Stimulated activated CD4-positive, alpha-beta T cell treated with anti-CD3 and anti-CD28 coated beads, Interleukin-4, amount 100 ng/mL, for 48 hours (primary cell): ENCODE results near the gene SETDB1.

Experiments used
- DNase-seq, 2 donors: peaks; one replicate each; pipeline ENCODE4 v3.0.0-alpha.2; 2020; ENCODE audit warnings: low read depth in 2 of 2

Gene SETDB1

DNA sequence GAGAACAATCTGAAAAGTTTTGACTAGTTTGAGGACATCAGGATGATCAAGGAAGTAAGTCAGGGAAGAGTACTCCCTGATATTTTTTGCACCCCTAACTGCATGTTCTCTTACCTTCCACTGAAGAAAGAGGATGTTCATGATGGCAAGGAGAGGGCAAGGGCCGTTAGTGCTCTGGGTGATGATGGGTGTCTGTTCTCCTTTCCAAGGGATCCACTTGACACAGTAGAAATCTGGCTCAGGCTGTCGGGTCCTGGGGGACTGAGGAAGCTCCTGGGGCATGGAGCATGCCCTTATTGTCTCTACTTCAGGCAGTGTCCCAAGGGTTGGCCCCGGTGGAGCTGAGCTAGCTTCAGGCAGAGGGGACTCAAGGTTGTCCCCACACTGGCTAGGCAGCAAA, 75.9 kb downstream of the SETDB1 start:
- no peak for DNase-seq

DNA sequence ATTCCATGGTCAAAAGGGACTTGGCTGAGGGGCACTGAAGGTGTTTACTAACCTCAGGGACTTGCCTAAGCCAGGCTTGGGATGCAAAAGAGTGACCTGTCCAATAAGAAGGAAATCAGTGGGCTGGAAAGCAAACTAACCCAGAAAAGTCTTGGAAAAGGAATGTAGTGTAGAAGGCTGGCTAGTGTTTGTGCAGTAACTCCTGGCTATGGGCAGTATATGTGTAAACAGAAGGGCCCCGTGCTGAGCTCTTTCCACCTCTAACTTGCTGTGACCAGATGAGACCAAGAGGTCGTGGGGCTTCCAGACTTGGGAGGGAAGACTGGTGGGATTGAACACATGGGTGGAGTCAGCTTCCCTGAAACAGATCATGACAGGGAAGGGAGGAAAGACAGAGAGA, 76.4 kb downstream of the SETDB1 start:
- no peak for DNase-seq

DNA sequence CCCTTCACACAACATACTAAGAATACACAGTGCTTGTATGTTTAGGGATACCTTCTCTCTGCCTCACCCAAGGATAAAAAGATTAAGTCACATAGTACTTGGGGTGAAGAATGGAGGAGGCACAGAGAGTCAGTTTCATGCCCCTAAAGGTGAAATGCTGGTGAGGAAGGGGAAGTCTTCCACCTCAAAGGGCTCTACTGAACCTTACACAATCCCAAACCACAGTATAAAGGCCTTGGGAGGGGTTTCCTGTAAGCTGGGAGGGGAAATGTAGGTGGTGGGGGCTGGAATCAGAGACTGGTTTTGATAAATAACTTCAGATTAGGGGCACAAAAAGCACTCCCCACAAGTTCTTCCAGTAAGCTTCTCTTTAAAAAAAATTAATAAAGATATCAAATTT, 77.0 kb downstream of the SETDB1 start:
- no peak for DNase-seq

DNA sequence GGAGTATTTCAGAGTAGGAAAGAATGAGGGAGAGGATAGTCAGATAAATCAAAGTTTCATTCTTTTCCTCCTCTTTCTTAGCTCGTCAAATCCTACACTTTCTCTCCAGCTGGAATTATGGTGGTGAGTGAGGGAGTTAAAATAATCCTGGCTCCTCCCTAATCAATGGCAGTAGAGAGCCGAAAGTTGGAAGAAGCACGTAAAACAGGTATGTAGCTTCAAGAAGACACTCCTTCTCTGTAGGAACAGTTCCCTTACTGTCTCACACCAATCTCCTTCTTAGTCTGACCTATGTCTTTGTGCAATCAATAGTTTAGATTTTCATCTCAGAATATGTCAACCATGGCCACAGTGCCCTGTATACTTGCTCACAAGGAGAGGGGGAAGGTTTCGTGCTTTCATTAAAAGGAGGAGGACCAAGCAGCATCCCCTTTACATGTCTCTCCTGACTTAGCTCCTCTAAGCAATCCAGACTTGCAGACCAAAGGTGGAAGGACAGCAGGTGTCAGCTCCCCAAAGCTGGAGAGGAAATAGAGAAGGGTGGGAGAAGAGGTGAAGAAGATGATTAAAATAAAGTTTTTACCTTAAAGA, 79.7 kb downstream of the SETDB1 start:
- no peak for DNase-seq

DNA sequence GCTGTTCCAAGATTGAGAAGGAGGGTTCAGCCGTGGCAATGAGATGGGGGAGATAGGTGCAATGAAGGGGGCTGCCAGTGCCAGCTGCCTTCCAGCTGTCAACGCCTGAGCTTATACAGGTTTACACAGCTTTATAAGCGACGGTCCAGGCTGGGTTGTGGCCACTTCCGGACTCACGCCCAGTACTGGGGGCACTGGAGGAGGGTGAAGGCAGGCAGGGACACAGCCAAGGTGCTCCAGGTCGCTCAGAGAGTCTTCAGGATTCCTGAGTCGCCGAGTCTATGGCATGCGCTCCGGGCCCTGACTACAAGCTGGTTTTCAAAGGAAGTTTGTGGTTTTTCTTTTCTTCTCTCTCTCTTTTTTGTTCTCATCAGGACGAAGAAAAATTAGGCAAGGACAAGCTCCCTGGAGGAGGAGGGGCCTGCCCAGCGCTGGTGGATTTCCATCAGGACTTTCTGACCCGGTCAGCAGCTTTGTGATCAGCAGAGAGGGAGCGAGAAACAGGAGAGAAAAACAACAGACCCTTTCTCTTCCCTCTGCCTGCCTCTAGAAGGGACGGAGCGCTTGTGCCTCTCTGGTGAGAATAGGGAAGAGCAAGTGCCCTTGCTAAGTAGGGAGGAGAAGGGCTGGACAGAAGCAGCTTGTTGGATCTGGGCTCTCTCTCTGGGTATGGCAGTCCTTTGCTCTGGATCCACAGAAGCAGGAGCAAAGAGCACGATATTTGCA, 80.3 kb downstream of the SETDB1 start, which contains the start of gene MINDY1:
MINDY1 (minus strand) TSS at position 576 of the 726 bp plus-strand sequence. CDS start 4,285 bp downstream, outside the sequence.
- DNase-seq = no peak

DNA sequence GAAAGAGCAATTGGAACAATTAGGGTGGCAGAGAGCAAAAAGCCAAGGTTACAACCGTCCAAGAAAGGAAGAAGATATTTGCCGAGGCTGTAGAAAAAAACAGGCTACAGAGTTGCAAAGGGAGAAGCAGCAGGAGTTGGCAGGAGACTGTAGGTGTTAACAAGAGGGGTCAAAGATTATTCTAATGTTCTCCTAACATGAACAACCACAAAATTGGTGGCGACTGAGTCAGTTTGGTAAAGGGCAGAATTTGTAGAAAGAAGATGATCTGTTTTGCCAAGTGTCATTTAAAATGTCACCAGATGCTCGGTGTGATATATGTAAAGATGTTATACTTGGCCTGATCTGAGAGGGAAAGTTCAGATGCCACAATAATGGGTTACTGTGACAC, 81.7 kb downstream of the SETDB1 start:
- no peak for DNase-seq

DNA sequence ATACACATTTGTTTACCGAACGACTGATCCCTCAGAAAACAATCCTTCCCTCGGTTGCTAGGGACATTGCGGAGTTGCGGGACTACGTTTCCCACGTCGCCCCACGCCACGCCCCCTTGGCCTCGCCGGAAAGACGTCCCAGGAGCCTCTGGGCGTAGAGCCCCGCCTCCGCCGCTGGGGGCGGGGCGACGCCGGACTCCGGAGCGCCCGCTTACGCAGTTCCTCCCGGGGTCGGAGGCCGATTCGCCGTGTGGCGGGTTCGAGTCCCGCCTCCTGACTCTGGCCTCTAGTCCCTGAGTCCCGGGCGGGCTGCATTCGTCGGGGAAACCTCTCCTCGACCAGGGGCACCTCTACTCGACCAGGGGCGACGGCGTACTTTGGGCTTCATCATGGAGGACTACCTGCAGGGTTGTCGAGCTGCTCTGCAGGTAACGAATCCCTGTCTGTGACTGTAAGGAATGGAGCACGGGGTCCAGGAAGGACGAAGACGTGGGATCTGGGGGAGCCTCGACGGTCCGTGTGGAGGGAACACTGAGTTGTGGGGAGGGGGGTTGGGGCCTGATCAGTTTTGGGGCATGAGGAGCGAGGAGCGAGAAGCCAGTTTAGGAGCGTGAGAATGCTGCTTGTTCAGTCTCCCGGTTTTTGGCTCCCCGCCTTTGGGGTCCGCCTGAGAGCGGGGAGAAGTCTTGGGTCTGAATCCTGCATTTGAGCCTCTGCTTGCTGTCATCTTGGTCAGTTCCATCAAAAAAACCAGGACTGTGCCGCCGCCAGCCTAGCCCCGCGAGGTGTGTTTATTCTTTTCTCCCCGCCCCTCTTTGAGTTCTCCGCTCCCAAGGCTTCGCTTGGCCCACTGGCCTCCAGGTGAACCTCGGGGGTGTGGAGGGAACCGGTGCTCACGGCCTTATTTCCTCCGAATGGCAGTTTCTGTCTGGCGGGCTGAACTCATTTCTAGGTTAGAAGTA, 82.4 kb downstream of the SETDB1 start, which contains the start of gene PRUNE1:
PRUNE1 (plus strand) TSS at position 206 of the 962 bp plus-strand sequence; CDS start at position 390, 184 bp downstream.
- DNase-seq = peak; percentile 97 to 98

DNA sequence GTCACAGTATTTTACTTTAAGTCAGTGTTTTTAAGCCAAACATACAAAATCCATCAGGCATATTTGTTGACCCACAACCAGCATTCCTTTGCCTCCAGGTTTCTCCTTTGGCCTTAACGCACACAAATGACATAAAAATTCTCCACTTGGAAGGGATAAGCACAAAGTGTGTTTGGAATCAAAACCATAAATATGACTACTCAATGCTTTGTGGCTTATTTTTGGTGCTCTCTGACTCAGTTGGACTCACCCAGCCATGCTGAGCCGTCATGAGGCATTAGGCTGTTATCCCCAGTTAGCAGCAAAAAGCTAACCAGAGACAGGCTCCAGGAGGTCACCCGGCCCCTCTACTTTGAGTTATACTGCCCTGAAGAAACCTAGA, 83.0 kb downstream of the SETDB1 start:
- no peak for DNase-seq

DNA sequence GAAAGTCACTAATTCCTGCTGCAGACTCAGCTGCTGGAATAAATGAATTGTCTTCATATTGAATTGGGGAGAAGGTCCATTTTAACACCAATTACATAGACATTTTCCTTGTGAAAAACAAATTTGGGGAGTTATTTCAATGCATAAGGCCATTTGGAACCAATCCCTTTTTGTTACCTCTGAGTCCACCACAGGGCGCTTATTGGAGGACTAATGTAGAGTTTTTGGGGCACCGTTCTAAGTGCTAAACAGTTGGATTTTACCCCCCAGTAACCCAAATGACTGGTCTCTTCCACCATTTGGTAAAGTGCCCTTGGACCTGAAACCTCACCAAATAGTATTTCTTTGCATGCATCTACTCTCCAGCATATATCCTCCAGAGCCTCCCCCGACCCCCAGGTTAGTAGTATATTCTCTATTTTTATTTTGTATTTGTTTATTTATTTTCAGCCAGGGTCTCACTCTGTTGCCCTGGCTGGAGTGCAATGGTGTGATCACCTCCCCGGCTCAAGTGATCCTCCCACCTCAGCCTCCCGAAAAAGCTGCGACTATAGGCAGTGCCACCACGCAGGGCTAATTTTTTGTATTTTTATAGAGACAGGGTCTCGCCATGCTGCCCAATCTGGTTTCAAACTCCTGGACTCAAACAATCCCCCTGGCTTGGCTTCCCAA, 83.6 kb downstream of the SETDB1 start:
- no peak for DNase-seq

DNA sequence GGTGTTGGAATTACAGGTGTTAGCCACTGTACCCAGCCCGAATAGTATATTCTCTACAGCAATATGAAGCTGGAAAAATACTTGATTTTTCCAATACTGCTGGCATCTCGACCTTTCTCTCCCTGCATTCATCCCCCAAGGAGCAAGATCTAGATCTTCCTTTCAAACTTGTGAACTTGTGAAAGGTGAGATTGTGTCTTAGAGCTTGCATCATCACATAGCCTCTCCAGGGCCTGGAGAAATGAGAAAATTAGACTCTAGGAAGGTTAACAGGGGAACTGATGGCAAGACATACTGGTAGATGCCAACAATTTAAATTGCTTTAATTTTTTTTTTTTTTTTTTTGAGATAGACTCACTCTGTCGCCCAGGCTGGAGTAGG, 84.2 kb downstream of the SETDB1 start:
- no peak for DNase-seq

DNA sequence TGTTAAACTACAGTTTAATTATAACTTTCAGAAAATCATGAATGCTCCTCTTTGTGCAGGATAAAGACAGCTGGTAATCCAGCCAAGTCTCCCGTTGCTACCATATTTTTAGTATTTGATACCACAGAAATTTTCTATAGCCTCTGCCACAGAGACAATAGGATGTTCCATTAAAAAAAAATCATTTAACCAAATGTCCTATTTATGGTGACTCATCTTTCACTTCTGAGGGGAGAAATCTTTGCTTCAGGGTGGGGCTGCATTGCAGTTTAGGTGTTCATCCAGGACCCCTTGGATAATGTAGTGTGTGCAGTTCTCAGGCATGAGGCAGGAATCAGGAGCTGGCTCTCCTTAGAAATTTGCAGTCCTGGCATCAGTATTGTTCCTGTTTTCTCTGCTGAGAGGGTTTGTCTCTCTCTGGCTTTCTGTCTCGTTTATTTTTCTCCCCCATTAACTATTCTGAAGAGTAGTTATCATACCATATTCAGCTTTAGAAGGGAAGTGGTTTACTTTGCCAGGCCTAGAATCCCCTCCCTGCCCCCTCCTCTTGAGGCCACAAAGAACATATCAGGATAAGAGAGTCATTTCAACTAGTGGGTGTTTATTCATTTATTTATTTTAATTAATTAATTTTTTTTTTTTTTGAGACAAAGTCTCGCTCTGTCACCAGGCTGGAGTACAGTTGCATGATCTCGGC, 85.1 kb downstream of the SETDB1 start:
- DNase-seq = no peak

DNA sequence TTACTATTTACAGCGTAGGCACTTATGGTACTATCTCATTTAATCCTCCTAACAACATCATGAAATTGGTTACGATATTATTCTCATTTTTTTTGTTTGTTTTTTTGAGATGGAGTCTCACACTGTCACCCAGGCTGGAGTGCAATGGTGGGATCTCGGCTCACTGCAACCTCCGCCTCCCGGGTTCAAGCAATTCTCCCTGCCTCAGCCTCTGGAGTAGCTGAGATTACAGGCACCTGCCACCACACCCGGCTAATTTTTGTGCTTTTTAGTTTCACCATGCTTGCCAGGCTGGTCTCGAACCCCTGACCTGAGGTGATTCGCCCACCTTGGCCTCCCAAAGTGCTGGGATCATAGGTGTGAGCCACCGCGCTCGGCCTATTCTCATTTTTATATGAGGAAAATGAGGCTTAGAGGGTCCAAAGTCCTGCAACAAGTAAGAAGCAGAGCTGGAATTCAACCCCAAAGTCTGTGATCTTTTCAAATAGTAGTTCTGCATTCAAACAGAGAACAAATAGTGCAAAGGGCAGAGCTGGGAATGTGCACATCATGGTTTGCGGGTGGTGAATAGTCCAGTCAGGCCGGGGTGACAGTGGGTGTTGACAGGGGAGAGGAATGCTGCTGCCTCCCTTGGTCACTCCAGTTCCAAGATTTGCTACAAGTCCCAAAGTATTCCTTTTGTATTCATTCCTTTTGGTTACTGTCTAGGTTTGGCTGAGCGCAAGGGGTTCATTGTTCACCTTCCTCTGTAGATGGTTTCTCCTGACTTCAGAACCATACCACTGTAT, 86.7 kb downstream of the SETDB1 start:
- DNase-seq = no peak

DNA sequence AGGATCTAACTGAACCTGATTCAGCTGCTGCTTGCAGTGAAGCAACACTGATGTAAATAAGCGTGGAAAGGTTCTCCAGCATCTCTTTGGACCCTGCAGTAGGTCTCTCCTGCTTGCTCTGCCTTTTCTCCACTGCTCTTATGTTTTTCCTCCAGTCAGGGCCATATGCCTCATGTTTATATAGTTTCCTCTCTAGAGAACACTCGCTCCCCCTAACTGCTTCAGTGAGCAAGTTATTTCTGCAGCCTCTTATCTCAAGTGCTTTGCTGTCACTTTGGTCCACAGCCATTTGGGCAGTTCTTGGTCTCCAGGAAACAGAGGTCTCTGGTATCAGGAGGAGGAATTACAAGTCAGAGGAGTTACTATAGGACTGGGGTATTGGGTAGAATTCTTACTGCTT, 87.4 kb downstream of the SETDB1 start:
- no peak for DNase-seq
